Ascending aorta (tissue), 2 donors: ENCODE data around the gene GEMIN8. TPM values are rescaled to one million over a fixed set of nuclear protein-coding genes. Genes with fewer than 3 reads are reported as not detected.

Source experiments
- DNase-seq, 2 donors: peaks; one replicate each; pipeline ENCODE4 v3.0.0-alpha.2; 2019; ENCODE audit warnings: low spot score in 2 of 2
- H3K27ac ChIP-seq, 2 donors: fragments of 200-600 bp; sonication (generic); one replicate each; pipeline ENCODE4 v1.5.1; 2016 to 2017; ENCODE audit warnings: mild to moderate bottlenecking in 1 of 2
- H3K27me3 ChIP-seq: fragments of 200-600 bp; sonication (generic); one replicate; pipeline ENCODE4 v1.5.1; 2017
- H3K36me3 ChIP-seq, 2 donors: fragments of 200-600 bp; sonication (generic); one replicate each; pipeline ENCODE4 v1.5.1; 2016
- H3K4me1 ChIP-seq, 2 donors: fragments of 200-600 bp; sonication (generic); one replicate each; pipeline ENCODE4 v1.5.1; 2016 to 2017; ENCODE audit warnings: mild to moderate bottlenecking in 1 of 2
- H3K4me3 ChIP-seq, 2 donors: fragments of 200-600 bp; sonication (generic); one replicate each; pipeline ENCODE4 v1.5.1; 2016 to 2017; ENCODE audit warnings: mild to moderate bottlenecking in 1 of 2
- H3K9me3 ChIP-seq, 2 donors: fragments of 200-600 bp; sonication (generic); one replicate each; pipeline ENCODE4 v1.5.1; 2016
- CTCF ChIP-seq, 3 experiments: fragments of 200-600 bp in 2 of 3; fragments of 450-650 bp in 1 of 3; sonication (generic) in 2 of 3; IDR thresholded peaks; one replicate each; pipeline ENCODE4 v1.5.1; 2016 to 2019; ENCODE audit warnings: antibody characterized with exemption in 3 of 3, mild to moderate bottlenecking in 1 of 3, moderate library complexity in 1 of 3
- intact Hi-C: fragments of 100-400 bp; cut with DNase I; formaldehyde crosslinking; loops from one replicate; pipeline ENCODE4 v1.15.1; 2023
- total RNA-seq: library from RNA; depleted of rRNA; stranded (reverse); fragments of >200 nt; gene quantifications from one replicate; pipeline ENCODE4 v1.1.0, GENCODE V29; 2016

GEMIN8 gene
- total RNA-seq, 1 donor from 2014 or later = 1.5 TPM

- H3K36me3 ChIP-seq = peaks cover 7 to 18% of the 10 kb centered on the region in 2 donors
- TF ChIP-seq CTCF (IDR thresholded peaks at IDR 0.05) = no peak
- no peak overlapping the region for H3K27ac ChIP-seq
- DNase-seq = no peak
- no peaks in the 10 kb centered on the region for H3K27me3 ChIP-seq
- no peaks in the 10 kb centered on the region for H3K9me3 ChIP-seq
- H3K4me3 ChIP-seq = no peak overlapping the region
- intact Hi-C loops = no loop called here
- no peaks in the 10 kb centered on the region for H3K4me1 ChIP-seq
Measured at GRCh38 chrX:14022019-14022418, 7.7 kb downstream of the GEMIN8 start.

- Histone ChIP-seq H3K36me3 (peaks cover 7 to 24% of the 10 kb centered on the region in 2 donors), H3K4me1 (peaks cover 0 to 6% of the 10 kb centered on the region in 2 donors), H3K27me3 (no peaks in the 10 kb centered on the region), H3K27ac (no peak overlapping the region), H3K4me3 (no peak overlapping the region), H3K9me3 (no peaks in the 10 kb centered on the region)
- no peak for TF ChIP-seq CTCF (IDR thresholded peaks at IDR 0.05)
- no peak for DNase-seq
- intact Hi-C loops = no loop called here
Measured at GRCh38 chrX:14017399-14017798, 12.3 kb downstream of the GEMIN8 start.

GRCh38 chrX:14015941-14016340 is 13.8 kb downstream of the GEMIN8 start:
- H3K4me3 ChIP-seq = no peak overlapping the region
- intact Hi-C loops = no loop called here

GRCh38 chrX:14015294-14015693 is 14.4 kb downstream of the GEMIN8 start:
- TF ChIP-seq CTCF (IDR thresholded peaks at IDR 0.05) = no peak
- H3K4me1 ChIP-seq = peaks cover 0 to 6% of the 10 kb centered on the region in 2 donors
- peaks cover 7 to 22% of the 10 kb centered on the region in 2 donors for H3K36me3 ChIP-seq
- no peaks in the 10 kb centered on the region for H3K27me3 ChIP-seq
- H3K9me3 ChIP-seq = no peaks in the 10 kb centered on the region
- H3K27ac ChIP-seq = peak overlapping the region; percentile 56 to 66
- intact Hi-C loops = no loop called here
- no peak overlapping the region for H3K4me3 ChIP-seq
- DNase-seq = no peak

More at GRCh38 chrX:14015941-14016340, 13.8 kb downstream of the GEMIN8 start:
- no peak for DNase-seq
- no peaks in the 10 kb centered on the region for H3K27me3 ChIP-seq
- peaks cover 0 to 6% of the 10 kb centered on the region in 2 donors for H3K4me1 ChIP-seq
- TF ChIP-seq CTCF (IDR thresholded peaks at IDR 0.05) = no peak
- H3K9me3 ChIP-seq = no peaks in the 10 kb centered on the region
- peaks cover 7 to 24% of the 10 kb centered on the region in 2 donors for H3K36me3 ChIP-seq
- peak overlapping the region; percentile 9 to 56 for H3K27ac ChIP-seq

- intact Hi-C loops = no loop called here
- DNase-seq = no peak
- Histone ChIP-seq H3K4me1 (peaks cover 0 to 6% of the 10 kb centered on the region in 2 donors), H3K27ac (peak overlapping the region; percentile 56 to 66), H3K27me3 (no peaks in the 10 kb centered on the region), H3K9me3 (no peaks in the 10 kb centered on the region), H3K36me3 (peaks cover 0 to 15% of the 10 kb centered on the region in 2 donors), H3K4me3 (no peak overlapping the region)
- TF ChIP-seq CTCF (IDR thresholded peaks at IDR 0.05) = no peak
Measured at GRCh38 chrX:14014526-14014925, 15.2 kb downstream of the GEMIN8 start.

GRCh38 chrX:14013054-14013453 is 16.6 kb downstream of the GEMIN8 start:
- intact Hi-C loops = no loop called here
- TF ChIP-seq CTCF (IDR thresholded peaks at IDR 0.05) = no peak

More at GRCh38 chrX:14013054-14013453, 16.6 kb downstream of the GEMIN8 start:
- no peak for DNase-seq
- Histone ChIP-seq H3K4me1 (peaks cover 0 to 6% of the 10 kb centered on the region in 2 donors), H3K36me3 (peaks cover 10 to 17% of the 10 kb centered on the region in 2 donors), H3K27me3 (no peaks in the 10 kb centered on the region), H3K4me3 (no peak overlapping the region), H3K9me3 (no peaks in the 10 kb centered on the region), H3K27ac (no peak overlapping the region)
